Lower leg skin (tissue), 3 donors: Measurements from ENCODE around the gene DPEP1.

Experiments used
- POLR2A ChIP-seq, 2 donors: fragments of 450-650 bp; IDR thresholded peaks; one replicate each; pipeline ENCODE4 v1.6.1; 2016 to 2017; ENCODE audit warnings: antibody characterized with exemption in 2 of 2, mild to moderate bottlenecking in 1 of 2, moderate library complexity in 1 of 2
- TF ChIP-seq, protein P1 (sequence below), 3 donors: fragments of 450-650 bp; IDR thresholded peaks; one replicate each; pipeline ENCODE4 v1.5.1; 2016; ENCODE audit warnings: antibody characterized with exemption in 3 of 3, mild to moderate bottlenecking in 3 of 3, moderate library complexity in 2 of 3

GRCh38 chr16:89613954-89614459, 565 bp downstream of the DPEP1 start:
- TF ChIP-seq, protein P1, sequence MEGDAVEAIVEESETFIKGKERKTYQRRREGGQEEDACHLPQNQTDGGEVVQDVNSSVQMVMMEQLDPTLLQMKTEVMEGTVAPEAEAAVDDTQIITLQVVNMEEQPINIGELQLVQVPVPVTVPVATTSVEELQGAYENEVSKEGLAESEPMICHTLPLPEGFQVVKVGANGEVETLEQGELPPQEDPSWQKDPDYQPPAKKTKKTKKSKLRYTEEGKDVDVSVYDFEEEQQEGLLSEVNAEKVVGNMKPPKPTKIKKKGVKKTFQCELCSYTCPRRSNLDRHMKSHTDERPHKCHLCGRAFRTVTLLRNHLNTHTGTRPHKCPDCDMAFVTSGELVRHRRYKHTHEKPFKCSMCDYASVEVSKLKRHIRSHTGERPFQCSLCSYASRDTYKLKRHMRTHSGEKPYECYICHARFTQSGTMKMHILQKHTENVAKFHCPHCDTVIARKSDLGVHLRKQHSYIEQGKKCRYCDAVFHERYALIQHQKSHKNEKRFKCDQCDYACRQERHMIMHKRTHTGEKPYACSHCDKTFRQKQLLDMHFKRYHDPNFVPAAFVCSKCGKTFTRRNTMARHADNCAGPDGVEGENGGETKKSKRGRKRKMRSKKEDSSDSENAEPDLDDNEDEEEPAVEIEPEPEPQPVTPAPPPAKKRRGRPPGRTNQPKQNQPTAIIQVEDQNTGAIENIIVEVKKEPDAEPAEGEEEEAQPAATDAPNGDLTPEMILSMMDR (IDR thresholded peaks at IDR 0.05): no peak
- no peak for TF ChIP-seq POLR2A (IDR thresholded peaks at IDR 0.05)
